T-helper 22 cell (primary cell): ENCODE data around the gene POTEF.
"Not testable (repeated sequence)": the region's sequence is repeated elsewhere in the genome, so short reads cannot be mapped to it uniquely, and the experiment has no call there.

Experiments used
- DNase-seq: peaks from one replicate; pipeline ENCODE4 v3.0.0-alpha.2; 2020; ENCODE audit warnings: low read depth

POTEF gene

DNA sequence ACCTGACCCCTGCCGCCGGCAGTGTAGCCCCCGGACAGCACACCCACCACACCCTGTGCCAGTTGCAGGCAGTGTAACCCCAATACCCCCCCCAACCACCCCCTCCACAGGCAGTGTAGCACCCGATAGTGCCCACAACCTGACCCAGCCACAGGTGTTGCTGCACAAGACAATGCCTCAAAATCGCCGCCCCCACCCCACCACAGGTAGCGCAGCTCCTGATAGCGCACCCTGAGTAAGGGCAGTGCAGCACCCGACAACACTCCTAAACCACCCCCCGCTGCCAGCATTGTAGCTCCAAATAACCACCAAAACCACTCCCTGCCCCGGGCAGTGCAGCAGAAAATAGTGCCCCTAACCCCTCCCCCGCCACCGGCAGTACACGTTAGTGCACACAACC is 558 bp downstream of the POTEF start:
- DNase-seq: not testable (repeated sequence)

DNA sequence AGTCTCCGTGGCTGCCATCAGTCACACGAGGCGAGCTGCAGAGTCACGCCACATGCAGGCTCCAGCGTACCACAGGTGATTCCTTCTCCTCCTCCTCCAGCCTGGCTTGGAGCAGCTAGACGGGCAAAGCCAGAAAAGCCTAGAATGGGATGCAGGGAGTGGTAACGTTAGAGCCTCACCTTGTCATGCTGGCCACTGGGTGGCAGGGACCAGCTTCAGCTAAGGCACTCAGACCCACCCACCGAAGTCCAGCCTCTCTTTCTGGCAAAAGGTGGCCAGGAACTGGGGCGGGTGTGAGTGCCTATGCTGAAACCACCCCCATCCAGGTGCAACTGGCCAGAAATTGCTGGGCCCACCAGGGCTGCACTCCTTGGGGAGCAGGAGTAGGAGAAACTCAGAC is 1.3 kb downstream of the POTEF start:
- DNase-seq: not testable (repeated sequence)

DNA sequence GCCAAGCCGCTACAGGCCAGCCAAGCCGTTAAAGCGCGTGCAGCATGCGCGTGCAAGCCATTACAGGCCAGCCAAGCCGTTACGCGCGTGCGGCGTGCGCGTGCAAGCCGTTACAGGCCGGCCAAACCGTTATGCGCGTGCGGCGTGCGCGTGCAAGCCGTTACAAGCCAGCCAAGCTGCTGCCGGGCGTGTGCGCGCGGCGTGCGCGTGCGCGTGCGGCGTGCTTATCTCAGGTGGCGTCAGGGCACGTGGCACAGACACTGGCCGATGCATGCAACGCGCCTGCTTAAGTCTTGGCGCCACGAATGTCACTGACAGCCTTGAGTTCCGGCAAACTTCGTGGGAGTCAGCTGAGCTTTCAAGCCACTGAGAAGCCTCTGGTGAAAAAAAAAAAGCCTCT is 8.1 kb downstream of the POTEF start:
- DNase-seq: not testable (repeated sequence)

DNA sequence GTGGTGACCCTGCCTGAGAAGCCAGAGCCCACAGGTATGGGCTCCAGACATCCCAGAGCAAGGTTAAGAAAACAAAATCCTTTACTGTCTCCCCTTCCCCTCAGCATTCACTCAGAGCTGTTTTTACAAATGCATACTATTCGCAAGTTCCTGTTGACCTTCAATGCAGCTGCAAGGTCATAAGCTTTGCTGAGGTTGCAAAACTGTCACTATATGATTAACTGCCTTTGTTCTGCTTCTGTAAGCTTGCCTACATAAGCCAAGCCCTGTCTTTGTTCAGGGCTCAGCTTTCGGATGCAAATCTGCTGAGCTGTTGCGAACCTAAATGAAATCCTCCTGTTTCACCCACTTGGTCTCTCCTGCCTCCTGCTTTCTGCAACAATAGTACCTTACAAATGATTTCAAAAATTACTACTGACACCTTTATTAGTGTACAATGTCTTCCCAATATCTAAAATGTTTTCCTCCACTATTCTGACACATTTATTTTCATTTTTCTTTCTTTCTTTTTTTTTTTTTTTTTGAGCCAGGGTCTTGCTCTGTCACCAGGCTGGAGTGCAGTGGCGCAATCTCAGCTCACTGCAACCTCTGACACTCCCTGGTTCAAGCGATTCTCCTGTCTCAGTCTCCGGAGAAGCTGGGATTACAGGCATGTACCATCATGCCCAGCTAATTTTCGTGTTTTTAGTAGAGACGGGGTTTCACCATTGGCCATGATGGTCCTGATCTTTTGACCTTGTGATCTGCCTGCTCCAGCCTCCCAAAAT is 26.2 kb downstream of the POTEF start:
- DNase-seq: not testable (repeated sequence)

DNA sequence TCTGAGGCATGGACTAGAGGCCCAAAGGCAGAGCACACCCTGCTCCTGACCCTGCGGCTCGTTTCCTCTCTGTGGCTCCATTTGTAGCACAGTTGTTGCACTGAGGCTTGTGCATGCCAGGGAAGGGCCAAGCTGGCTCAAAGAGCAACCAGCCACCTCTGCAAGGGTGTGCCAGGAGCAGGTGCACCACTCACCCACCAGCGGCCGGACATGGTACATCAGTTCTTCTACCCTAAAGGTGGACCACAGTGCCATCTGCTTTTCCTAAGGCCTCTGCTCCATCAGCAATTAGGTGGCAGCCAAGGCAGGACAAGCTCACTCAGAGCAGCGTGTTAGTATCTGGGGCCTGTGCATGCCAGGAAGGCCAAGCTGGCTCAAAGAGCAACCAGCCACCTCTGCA is 66.4 kb downstream of the POTEF start:
- not testable (repeated sequence) for DNase-seq

DNA sequence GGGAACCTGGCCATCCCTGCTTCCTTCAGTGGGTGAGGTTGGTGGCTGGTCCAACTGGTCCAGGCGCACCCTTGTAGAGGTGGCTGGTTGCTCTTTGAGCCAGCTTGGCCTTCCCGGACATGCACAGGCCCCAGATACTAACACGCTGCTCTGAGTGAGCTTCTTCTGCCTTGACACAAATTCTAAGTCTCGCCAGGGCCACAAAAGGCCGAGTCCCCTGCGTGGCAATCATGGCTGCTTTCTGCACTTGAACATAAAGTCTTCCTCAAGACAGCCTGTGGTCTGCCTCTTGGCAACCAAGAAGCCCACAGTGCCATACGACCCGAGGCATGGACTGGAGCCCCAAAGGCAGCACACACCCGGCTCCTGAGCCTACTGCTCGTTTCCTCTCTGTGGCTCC is 69.0 kb downstream of the POTEF start:
- not testable (repeated sequence) for DNase-seq

DNA sequence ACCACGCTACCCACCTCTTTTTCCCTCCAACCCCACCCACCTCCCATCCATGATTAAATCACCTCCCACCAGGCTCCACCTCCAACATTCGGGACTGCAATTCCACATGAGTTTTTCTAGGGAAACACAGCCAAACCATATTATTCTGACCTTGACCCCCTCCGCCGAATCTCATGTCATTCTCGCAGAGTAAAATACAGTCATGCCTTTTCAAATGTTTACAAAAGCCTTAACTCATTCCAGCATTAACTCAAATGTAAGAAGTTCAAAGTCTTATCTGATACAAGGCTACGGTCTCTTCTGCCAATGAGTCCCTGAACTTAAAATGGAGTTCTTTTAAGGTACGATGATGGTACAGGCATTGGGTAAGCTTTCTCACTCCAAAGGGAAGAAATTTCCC is 72.7 kb downstream of the POTEF start:
- not testable (repeated sequence) for DNase-seq

DNA sequence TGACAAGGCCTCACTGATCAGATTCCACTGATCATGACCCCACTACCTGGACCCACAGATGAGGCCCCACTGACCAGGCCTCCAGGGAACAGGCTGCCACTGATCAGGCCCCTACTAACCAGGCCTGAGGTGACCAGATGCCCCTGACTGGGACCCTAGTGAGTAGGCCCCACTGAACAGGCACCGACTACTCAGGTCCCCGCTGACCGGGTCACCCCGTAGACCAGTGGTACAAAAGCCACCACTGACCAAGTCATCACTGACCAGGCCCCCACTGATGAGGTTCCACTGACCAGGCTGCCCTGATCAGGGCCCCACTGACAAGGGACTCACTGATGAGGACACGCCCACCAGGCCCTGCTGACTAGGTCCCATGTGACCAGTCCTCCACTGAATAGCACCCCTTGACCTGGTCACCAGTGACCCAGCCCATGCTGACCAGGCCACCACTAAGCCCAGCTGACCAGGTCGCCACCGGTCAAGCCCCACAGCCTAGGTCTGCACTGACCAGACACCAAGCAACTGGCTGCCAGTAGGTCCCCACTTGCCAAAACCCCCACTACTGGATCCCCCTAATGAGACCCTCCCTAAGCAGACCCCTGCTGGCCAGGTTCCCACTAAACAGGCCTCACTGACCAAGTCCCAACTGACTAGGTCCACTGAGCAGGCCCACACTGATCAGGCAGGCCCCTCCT is 75.7 kb downstream of the POTEF start:
- DNase-seq: not testable (repeated sequence)

DNA sequence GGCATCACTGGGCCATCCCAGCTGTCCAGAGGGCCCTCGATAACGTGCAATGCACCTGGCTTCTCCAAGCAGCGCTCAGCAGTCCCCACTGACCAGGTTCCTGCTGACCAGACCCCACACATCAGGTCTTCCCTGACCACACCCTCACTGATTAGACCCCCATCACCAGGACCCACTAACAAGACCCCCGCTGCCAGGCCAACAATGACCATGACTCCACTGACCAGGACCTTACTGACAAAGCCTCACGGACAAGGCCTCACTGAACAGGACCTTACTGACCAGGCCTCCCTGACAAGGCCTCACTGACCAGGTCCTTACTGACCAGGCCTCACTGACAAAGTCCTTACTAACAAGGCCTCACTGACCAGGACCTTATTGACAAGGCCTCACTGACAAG is 76.6 kb downstream of the POTEF start:
- not testable (repeated sequence) for DNase-seq

DNA sequence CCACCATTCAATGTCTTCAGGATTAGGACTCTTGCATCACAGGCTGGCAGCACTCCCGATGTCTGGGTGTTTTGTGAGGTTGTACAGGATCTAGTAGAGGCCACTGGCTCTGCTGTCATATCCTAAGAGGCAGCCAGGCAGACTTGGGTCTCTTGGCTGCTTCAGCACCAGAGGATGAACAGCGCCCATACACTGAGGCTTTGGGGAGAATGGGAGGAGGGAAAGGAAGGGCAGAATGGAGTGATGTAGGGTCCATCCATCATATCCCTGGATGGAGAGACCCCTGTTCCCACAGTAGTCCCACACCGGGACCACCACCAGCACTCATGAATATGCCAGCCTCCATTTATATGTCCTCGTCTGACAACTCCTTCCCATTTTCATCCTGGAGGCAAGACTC is 80.6 kb downstream of the POTEF start:
- not testable (repeated sequence) for DNase-seq

DNA sequence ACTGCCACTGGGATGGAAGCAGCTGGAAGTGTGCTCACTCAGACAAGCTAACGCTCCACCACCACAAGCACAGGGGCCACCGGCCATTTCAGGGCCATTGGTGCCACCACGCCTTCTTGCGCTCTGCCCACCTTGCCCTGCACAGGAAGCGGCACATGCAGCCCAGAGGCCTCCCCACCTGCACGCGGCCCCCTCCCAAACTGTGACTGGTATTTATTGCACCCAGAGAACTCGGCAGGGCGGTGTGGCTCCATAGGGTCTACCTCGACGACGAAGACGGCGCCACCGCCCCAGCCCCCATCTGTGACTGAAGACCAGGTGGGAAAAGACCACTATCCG is 90.8 kb downstream of the POTEF start:
- DNase-seq: not testable (repeated sequence)

DNA sequence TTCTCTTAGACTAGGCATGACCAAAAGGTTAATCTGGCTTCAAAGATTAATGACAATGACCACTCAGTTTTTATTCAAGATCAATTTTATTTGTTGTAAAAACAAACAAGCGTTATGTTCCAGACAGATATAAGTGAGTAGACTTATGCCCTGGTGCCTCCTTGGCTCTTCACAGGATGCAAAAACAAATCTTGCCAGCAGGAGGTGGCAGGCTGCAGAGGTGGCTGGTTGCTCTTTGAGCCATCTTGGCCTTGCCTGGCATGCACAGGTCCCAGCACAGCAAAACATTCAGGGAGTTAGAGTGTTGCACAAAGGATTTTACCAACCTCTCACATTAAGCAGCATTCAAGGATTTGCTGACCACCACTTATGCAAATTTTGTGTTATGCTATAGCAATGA is 103.1 kb downstream of the POTEF start:
- not testable (repeated sequence) for DNase-seq
